Fibroblast of lung (primary cell): ENCODE data around the gene KCNJ2. TPM values are rescaled to one million over a fixed set of nuclear protein-coding genes. Genes with fewer than 3 reads are reported as not detected.
A peak's percentile ranks its signal among the peaks of the same experiment; 100 is the strongest.

Experiments used
- DNase-seq, 2 donors: peaks; one replicate each; pipeline versions ENCODE4 v3.0.0 to v3.0.0-alpha.2; 2010; ENCODE audit warnings: low read depth in 2 of 2
- H2AFZ ChIP-seq: 2 replicates; pipeline ENCODE4 v1.5.1; 2012; ENCODE audit warnings: low read length, control low read depth, inconsistent platforms
- H3K27ac ChIP-seq: 2 replicates; pipeline ENCODE4 v1.5.1; 2011; ENCODE audit warnings: low read length, control low read depth; ENCODE audit not compliant: insufficient read depth
- H3K27me3 ChIP-seq: 2 replicates; pipeline ENCODE4 v1.5.1; 2011; ENCODE audit warnings: mild to moderate bottlenecking, low read length; ENCODE audit not compliant: control insufficient read depth, insufficient read depth
- H3K36me3 ChIP-seq: 2 replicates; pipeline ENCODE4 v1.5.1; 2011; ENCODE audit warnings: low read length; ENCODE audit not compliant: control insufficient read depth, insufficient read depth
- H3K4me1 ChIP-seq: 2 replicates; pipeline ENCODE4 v1.5.1; 2011; ENCODE audit warnings: low read length; ENCODE audit not compliant: control insufficient read depth, insufficient read depth; ENCODE audit errors: extremely low read depth
- H3K4me2 ChIP-seq: 2 replicates; pipeline ENCODE4 v1.5.1; 2011; ENCODE audit warnings: low read length, control low read depth; ENCODE audit not compliant: insufficient read depth; ENCODE audit errors: extremely low read depth
- H3K4me3 ChIP-seq, 4 experiments: fragments of 200-600 bp in 1 of 4; sonication (generic) in 1 of 4; replicated peaks in 1 of 4; 2 replicates each; pipeline ENCODE4 v1.5.1; 2011 to 2016; ENCODE audit warnings: low read length in 4 of 4, low read depth in 3 of 4, mild to moderate bottlenecking in 3 of 4, control low read depth in 2 of 4, inconsistent platforms in 1 of 4, mixed read lengths in 1 of 4; ENCODE audit not compliant: insufficient read depth in 1 of 4; ENCODE audit errors: control extremely low read depth in 1 of 4
- H3K79me2 ChIP-seq: 2 replicates; pipeline ENCODE4 v1.5.1; 2012; ENCODE audit warnings: mild to moderate bottlenecking, low read length, inconsistent platforms; ENCODE audit not compliant: control insufficient read depth, insufficient read depth
- H3K9ac ChIP-seq: 2 replicates; pipeline ENCODE4 v1.5.1; 2011; ENCODE audit warnings: mild to moderate bottlenecking, low read length, control low read depth; ENCODE audit not compliant: insufficient read depth
- H3K9me3 ChIP-seq: 2 replicates; pipeline ENCODE4 v1.5.1; 2012; ENCODE audit warnings: low read depth, low read length; ENCODE audit not compliant: control insufficient read depth, insufficient read depth
- H4K20me1 ChIP-seq: 2 replicates; pipeline ENCODE4 v1.5.1; 2011; ENCODE audit warnings: low read length; ENCODE audit not compliant: control insufficient read depth, insufficient read depth; ENCODE audit errors: extremely low read depth
- CTCF ChIP-seq, 2 donors: IDR thresholded peaks in 1 of 2; conservative IDR thresholded peaks in 1 of 2; 1 replicate in 1 of 2; 2 replicates in 1 of 2; pipeline ENCODE4 v1.5.1; 2011 to 2012; ENCODE audit warnings: low read length in 2 of 2, control low read depth in 1 of 2, inconsistent platforms in 1 of 2, low read depth in 1 of 2, mild to moderate bottlenecking in 1 of 2
- EZH2 ChIP-seq: IDR thresholded peaks from 2 replicates; pipeline ENCODE4 v1.5.1; 2012; ENCODE audit warnings: low read length, control low read depth, mild to moderate bottlenecking; ENCODE audit errors: missing control alignments
- polyA plus RNA-seq, 2 donors: library from polyadenylated mRNA; depleted of rRNA in 1 of 2; stranded (reverse) in 1 of 2; unstranded in 1 of 2; fragments of >200 nt; gene quantifications; 2 replicates each; pipeline ENCODE4 v1.2.1, GENCODE V29; 2011 to 2012; ENCODE audit warnings: missing spikeins in 1 of 2
- total RNA-seq: library from RNA; depleted of rRNA; stranded (reverse); fragments of >200 nt; gene quantifications from 2 replicates; pipeline ENCODE4 v1.2.1, GENCODE V29; 2014

KCNJ2 gene
- total and polyA plus RNA-seq, 2 donors (not counting 1 experiment from before 2014, with no cell fraction given): 6.6 to 48.1 TPM

GRCh38 chr17:70134777-70135176, 34.6 kb upstream of the KCNJ2 start:
- Histone ChIP-seq H3K36me3 (no peaks in the 10 kb centered on the region), H3K27me3 (no peaks in the 10 kb centered on the region), H2AFZ (no peak overlapping the region), H3K4me1 (peaks cover 11% of the 10 kb centered on the region), H3K4me2 (no peak overlapping the region), H3K79me2 (no peaks in the 10 kb centered on the region), H3K9me3 (no peaks in the 10 kb centered on the region), H4K20me1 (no peaks in the 10 kb centered on the region), H3K4me3 (no peak overlapping the region), H3K27ac (no peak overlapping the region), H3K9ac (no peak overlapping the region)
- TF ChIP-seq EZH2 (no peak), CTCF (conservative IDR thresholded peaks at IDR 0.05 in 1 of 2, IDR thresholded peaks at IDR 0.05 in 1 of 2; ENCODE audit: low read depth in 1 of 2, low read length in 2 of 2) (no peak)
- DNase-seq: no peak

- no peaks in the 10 kb centered on the region for H3K36me3 ChIP-seq
- no peak overlapping the region for H2AFZ ChIP-seq
- no peak overlapping the region for H3K27ac ChIP-seq
- H4K20me1 ChIP-seq: no peaks in the 10 kb centered on the region
- no peaks in the 10 kb centered on the region for H3K27me3 ChIP-seq
- DNase-seq: no peak
- H3K9me3 ChIP-seq: no peaks in the 10 kb centered on the region
- no peaks in the 10 kb centered on the region for H3K79me2 ChIP-seq
- H3K4me2 ChIP-seq: no peak overlapping the region
- H3K4me1 ChIP-seq: peaks cover 11% of the 10 kb centered on the region
- no peak overlapping the region for H3K9ac ChIP-seq
- no peak for TF ChIP-seq EZH2
- H3K4me3 ChIP-seq: no peak overlapping the region
These were observed 33.2 kb upstream of the KCNJ2 start for GRCh38 chr17:70136131-70136530.

GRCh38 chr17:70137451-70138230, 31.7 kb upstream of the KCNJ2 start:
- Histone ChIP-seq H3K27ac (peak overlapping the region; percentile 87), H3K9ac (peak overlapping the region; percentile 21), H3K79me2 (no peaks in the 10 kb centered on the region), H2AFZ (peak overlapping the region; percentile 29), H3K36me3 (no peaks in the 10 kb centered on the region), H3K4me3 (peak overlapping the region; percentile 38 to 72 (median 44)), H4K20me1 (no peaks in the 10 kb centered on the region), H3K9me3 (no peaks in the 10 kb centered on the region), H3K4me1 (peaks cover 11% of the 10 kb centered on the region), H3K27me3 (no peaks in the 10 kb centered on the region), H3K4me2 (peak overlapping the region; percentile 85)
- DNase-seq: peak; percentile 96 to 98
- TF ChIP-seq EZH2 (no peak), CTCF (conservative IDR thresholded peaks at IDR 0.05 in 1 of 2, IDR thresholded peaks at IDR 0.05 in 1 of 2; ENCODE audit: low read depth in 1 of 2, low read length in 2 of 2) (no peak)
